ENCODE measurements around the gene STAM. TPM values are rescaled to one million over a fixed set of nuclear protein-coding genes. Genes with fewer than 3 reads are reported as not detected.

Gene STAM
- total RNA-seq, 1 donor from 2014 or later, result 29.0 TPM

DNA sequence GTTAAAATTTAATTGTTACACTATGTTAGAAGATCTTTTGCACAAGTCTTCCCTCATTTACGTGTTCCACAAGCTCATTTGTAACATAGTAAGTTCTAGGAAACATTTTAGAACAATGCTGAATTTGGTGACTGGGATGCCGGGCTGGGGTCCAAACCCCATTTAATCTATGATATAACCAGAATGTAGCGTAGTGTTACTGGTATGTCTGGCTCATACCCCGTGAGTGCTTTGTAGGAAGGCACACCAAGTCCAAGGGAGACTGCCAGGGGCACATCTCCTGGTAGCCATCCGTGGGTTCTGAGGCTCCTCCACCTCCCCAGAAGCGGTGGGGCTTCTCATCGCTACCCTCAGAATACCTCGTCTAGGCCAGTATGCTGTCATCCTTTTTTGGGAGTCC is 86.7 kb downstream of the STAM start:
- H3K4me3 Mint-ChIP-seq, result no peak overlapping the region
- H3K27me3 Mint-ChIP-seq (ENCODE audit: low read depth), result no peaks in the 10 kb centered on the region
- peaks cover 1% of the 10 kb centered on the region for H3K36me3 Mint-ChIP-seq (ENCODE audit: low read depth)
- no peak for DNase-seq (ENCODE audit: low read depth, low spot score)
- TF ChIP-seq, protein P1, sequence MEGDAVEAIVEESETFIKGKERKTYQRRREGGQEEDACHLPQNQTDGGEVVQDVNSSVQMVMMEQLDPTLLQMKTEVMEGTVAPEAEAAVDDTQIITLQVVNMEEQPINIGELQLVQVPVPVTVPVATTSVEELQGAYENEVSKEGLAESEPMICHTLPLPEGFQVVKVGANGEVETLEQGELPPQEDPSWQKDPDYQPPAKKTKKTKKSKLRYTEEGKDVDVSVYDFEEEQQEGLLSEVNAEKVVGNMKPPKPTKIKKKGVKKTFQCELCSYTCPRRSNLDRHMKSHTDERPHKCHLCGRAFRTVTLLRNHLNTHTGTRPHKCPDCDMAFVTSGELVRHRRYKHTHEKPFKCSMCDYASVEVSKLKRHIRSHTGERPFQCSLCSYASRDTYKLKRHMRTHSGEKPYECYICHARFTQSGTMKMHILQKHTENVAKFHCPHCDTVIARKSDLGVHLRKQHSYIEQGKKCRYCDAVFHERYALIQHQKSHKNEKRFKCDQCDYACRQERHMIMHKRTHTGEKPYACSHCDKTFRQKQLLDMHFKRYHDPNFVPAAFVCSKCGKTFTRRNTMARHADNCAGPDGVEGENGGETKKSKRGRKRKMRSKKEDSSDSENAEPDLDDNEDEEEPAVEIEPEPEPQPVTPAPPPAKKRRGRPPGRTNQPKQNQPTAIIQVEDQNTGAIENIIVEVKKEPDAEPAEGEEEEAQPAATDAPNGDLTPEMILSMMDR (conservative IDR thresholded peaks at IDR 0.05), result no peak
- peaks cover 2% of the 10 kb centered on the region for H3K9me3 Mint-ChIP-seq
- H3K27ac Mint-ChIP-seq (ENCODE audit: unreplicated experiment), result peak overlapping the region; percentile 19
- H3K4me1 Mint-ChIP-seq, result peaks cover 5% of the 10 kb centered on the region

DNA sequence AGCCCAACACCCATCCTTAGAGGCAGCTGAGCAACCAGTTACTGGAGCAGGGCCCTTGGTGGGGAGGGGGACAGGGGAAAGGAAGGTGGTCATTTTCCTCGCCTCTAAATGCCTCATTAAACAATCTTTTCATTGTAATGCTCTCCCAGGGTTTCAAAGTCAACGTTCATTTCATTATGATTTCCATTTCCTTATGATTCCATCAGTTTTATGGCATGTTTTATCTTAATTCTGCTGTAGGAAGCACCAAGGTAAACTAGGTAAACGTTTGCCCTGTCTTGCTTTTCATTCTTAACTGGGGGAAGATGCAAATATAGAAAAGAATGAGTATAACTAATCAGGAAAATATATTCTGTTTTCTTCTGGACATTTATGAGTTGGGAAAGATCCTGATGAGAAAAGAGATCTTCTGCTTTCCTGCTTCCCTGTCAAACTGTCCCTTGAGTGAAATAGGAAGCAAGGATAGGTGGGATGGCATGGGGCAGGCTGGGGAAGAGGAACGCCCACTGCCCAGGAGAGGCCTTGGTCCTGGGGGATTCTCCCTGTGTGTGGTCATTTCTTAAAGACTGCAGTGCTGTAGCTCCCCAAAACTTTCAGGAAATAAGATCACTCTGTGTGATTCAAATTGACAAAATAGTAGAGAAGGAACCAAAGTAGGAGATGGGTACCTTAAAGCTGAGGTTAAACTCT is 87.5 kb downstream of the STAM start:
- H3K36me3 Mint-ChIP-seq (ENCODE audit: low read depth), result no peaks in the 10 kb centered on the region
- peaks cover 11% of the 10 kb centered on the region for H3K4me1 Mint-ChIP-seq
- H3K4me3 Mint-ChIP-seq, result no peak overlapping the region
- H3K27ac Mint-ChIP-seq (ENCODE audit: unreplicated experiment), result no peak overlapping the region
- peaks cover 2% of the 10 kb centered on the region for H3K9me3 Mint-ChIP-seq
- DNase-seq (ENCODE audit: low read depth, low spot score), result no peak
- H3K27me3 Mint-ChIP-seq (ENCODE audit: low read depth), result no peaks in the 10 kb centered on the region
- TF ChIP-seq, protein P1 (conservative IDR thresholded peaks at IDR 0.05), result no peak

DNA sequence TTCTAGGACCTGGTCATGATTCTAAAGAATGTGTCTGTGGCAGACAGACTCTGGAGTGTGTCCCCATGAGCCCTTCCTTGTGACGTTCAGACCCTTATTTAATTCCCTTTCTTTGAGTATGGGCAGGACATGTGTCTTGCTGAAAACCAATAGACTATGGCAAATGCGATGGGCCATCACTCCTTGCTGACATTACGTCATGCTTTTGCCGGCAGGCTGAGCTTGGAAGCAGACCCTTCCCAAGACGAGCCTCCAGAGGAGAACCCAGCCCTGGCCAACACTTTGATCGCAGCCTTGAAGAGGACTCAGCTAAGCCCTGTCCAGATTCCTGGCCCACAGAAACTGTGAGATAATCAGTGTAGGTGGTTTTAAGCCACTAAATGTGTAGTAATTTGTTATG is 89.7 kb downstream of the STAM start:
- H3K36me3 Mint-ChIP-seq (ENCODE audit: low read depth), result no peaks in the 10 kb centered on the region
- no peak overlapping the region for H3K27ac Mint-ChIP-seq (ENCODE audit: unreplicated experiment)
- no peaks in the 10 kb centered on the region for H3K27me3 Mint-ChIP-seq (ENCODE audit: low read depth)
- H3K4me1 Mint-ChIP-seq, result peaks cover 21% of the 10 kb centered on the region
- TF ChIP-seq, protein P1 (conservative IDR thresholded peaks at IDR 0.05), result no peak
- no peak overlapping the region for H3K4me3 Mint-ChIP-seq
- no peak for DNase-seq (ENCODE audit: low read depth, low spot score)
- H3K9me3 Mint-ChIP-seq, result peaks cover 2% of the 10 kb centered on the region

DNA sequence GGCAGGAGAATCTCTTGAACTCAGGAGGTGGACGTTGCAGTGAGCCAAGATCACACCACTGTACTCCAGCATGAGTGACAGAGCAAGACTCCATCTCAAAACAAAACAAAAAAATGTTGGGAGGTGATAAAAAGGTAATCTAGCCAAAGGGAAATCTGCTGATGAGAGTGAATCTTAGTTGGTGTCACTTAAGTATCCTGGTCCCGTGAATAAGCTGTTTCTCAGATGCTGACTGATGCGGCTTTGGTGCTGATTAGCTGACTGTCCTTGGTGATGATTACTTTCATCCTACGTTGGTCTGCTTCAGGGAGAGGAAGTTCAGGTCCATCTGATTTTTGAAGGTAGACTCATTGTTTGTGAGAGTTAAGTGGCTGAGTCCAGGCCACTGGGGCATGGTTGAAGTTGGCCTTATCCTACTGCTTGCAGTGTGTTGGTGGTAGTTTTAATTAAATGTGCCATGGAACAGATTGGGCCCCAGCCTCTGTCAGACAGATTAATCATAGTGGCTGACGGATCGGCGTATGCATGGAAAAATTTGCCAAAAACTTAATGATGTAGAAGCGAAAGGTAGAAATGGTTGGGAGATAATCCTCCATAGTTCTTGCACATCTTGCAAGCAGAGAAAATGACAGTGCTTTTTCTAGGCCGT is 90.6 kb downstream of the STAM start:
- TF ChIP-seq, protein P1 (conservative IDR thresholded peaks at IDR 0.05), result no peak
- Mint-ChIP-seq H3K4me1 (peaks cover 21% of the 10 kb centered on the region), H3K27ac (ENCODE audit: unreplicated experiment) (no peak overlapping the region), H3K9me3 (peaks cover 2% of the 10 kb centered on the region), H3K36me3 (ENCODE audit: low read depth) (no peaks in the 10 kb centered on the region), H3K27me3 (ENCODE audit: low read depth) (no peaks in the 10 kb centered on the region), H3K4me3 (no peak overlapping the region)
- DNase-seq (ENCODE audit: low read depth, low spot score), result no peak

DNA sequence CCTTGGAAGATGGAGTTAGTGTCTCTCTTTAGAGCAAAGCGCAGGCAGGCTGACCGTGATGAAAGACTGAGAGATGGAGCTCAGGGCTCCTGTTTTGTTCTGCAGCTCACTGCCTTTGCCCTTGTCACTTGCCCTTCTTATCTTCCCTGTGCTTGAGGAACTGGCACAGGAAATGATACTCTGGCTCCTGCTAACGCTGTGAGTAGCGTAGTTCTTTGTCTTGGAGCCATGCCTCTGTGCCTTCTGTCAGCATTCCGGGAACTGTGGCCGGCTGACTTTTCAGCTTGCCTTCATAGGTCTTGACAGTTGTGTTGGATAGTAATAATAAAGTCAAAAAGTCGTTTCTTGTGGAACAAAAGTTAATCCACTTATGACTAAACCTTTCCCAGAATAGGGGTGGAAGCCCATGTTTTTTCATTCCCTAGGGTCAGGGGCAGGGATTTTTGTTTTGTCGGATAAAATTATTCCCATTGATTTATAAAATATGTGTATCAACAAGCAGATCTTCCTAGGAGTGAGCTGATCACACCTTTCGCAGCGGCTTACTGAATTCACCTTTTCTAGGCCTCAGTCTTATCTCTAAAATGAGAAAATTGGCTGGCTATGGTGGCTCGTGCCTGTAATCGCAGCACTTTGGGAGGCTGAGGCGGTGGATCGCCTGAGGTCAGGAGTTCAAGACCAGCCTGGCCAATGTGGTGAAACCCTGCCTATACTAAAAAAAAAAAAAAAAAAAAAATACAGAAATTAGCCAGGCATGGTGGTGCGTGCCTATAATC is 91.4 kb downstream of the STAM start:
- Mint-ChIP-seq H3K4me1 (peaks cover 21% of the 10 kb centered on the region), H3K36me3 (ENCODE audit: low read depth) (no peaks in the 10 kb centered on the region), H3K9me3 (peaks cover 2% of the 10 kb centered on the region), H3K4me3 (no peak overlapping the region), H3K27me3 (ENCODE audit: low read depth) (no peaks in the 10 kb centered on the region), H3K27ac (ENCODE audit: unreplicated experiment) (peak overlapping the region; percentile 87)
- no peak for DNase-seq (ENCODE audit: low read depth, low spot score)
- TF ChIP-seq, protein P1 (conservative IDR thresholded peaks at IDR 0.05), result no peak
